IPS-18a (cell line): ENCODE results near the gene PCMTD2.
"Not testable (repeated sequence)": the region's sequence is repeated elsewhere in the genome, so short reads cannot be mapped to it uniquely, and the experiment has no call there.

Experiments
- H3K27ac ChIP-seq: one replicate; pipeline ENCODE4 v1.5.1; 2013; ENCODE audit warnings: low read length
- H3K27me3 ChIP-seq: one replicate; pipeline ENCODE4 v1.6.1; 2013; ENCODE audit warnings: mild to moderate bottlenecking, low read length; ENCODE audit not compliant: control insufficient read depth, insufficient read depth
- H3K36me3 ChIP-seq: one replicate; pipeline ENCODE4 v1.6.1; 2013; ENCODE audit warnings: low read depth, low read length; ENCODE audit not compliant: control insufficient read depth
- H3K4me1 ChIP-seq: one replicate; pipeline ENCODE4 v1.6.1; 2013; ENCODE audit warnings: low read depth, low read length; ENCODE audit not compliant: control insufficient read depth
- H3K4me3 ChIP-seq: one replicate; pipeline ENCODE4 v1.5.1; 2013; ENCODE audit warnings: low read length
- H3K9ac ChIP-seq: one replicate; pipeline ENCODE4 v1.6.1; 2013; ENCODE audit warnings: mild to moderate bottlenecking, low read length, moderate library complexity
- H3K9me3 ChIP-seq: one replicate; pipeline ENCODE4 v1.6.1; 2013; ENCODE audit warnings: low read depth, low read length; ENCODE audit not compliant: control insufficient read depth

The PCMTD2 gene

GRCh38 chr20:64269604-64270411 lies 14.3 kb downstream of the PCMTD2 start:
- H3K4me3 ChIP-seq: no peak overlapping the region
- peaks cover 12% of the 10 kb centered on the region for H3K36me3 ChIP-seq
- no peaks in the 10 kb centered on the region for H3K9me3 ChIP-seq
- peaks cover 6% of the 10 kb centered on the region for H3K4me1 ChIP-seq
- H3K9ac ChIP-seq: no peak overlapping the region
- H3K27ac ChIP-seq: no peak overlapping the region
- H3K27me3 ChIP-seq: no peaks in the 10 kb centered on the region

- peaks cover 6% of the 10 kb centered on the region for H3K4me1 ChIP-seq
- H3K27me3 ChIP-seq: no peaks in the 10 kb centered on the region
- no peaks in the 10 kb centered on the region for H3K9me3 ChIP-seq
- no peak overlapping the region for H3K9ac ChIP-seq
- H3K4me3 ChIP-seq: no peak overlapping the region
- no peak overlapping the region for H3K27ac ChIP-seq
- peaks cover 12% of the 10 kb centered on the region for H3K36me3 ChIP-seq
Observed at GRCh38 chr20:64271636-64272035, 16.1 kb downstream of the PCMTD2 start.

GRCh38 chr20:64273109-64273508 lies 17.6 kb downstream of the PCMTD2 start:
- Histone ChIP-seq H3K4me3 (no peak overlapping the region), H3K27me3 (no peaks in the 10 kb centered on the region), H3K9me3 (no peaks in the 10 kb centered on the region), H3K4me1 (peaks cover 3% of the 10 kb centered on the region), H3K36me3 (peaks cover 12% of the 10 kb centered on the region), H3K27ac (no peak overlapping the region), H3K9ac (no peak overlapping the region)

GRCh38 chr20:64276817-64277216 lies 21.3 kb downstream of the PCMTD2 start:
- no peak overlapping the region for H3K9ac ChIP-seq
- H3K4me3 ChIP-seq: no peak overlapping the region
- no peak overlapping the region for H3K27ac ChIP-seq

GRCh38 chr20:64277571-64278316 lies 22.2 kb downstream of the PCMTD2 start:
- Histone ChIP-seq H3K36me3 (peaks cover 11% of the 10 kb centered on the region), H3K27me3 (no peaks in the 10 kb centered on the region), H3K4me3 (no peak overlapping the region), H3K4me1 (no peaks in the 10 kb centered on the region), H3K9me3 (peaks cover 4% of the 10 kb centered on the region), H3K9ac (no peak overlapping the region), H3K27ac (no peak overlapping the region)

More at GRCh38 chr20:64276817-64277216, 21.3 kb downstream of the PCMTD2 start:
- Histone ChIP-seq H3K9me3 (no peaks in the 10 kb centered on the region), H3K27me3 (no peaks in the 10 kb centered on the region), H3K36me3 (peaks cover 12% of the 10 kb centered on the region), H3K4me1 (no peaks in the 10 kb centered on the region)

GRCh38 chr20:64278317-64278681 lies 22.8 kb downstream of the PCMTD2 start:
- Histone ChIP-seq H3K27ac (no peak overlapping the region), H3K36me3 (peaks cover 8% of the 10 kb centered on the region), H3K9me3 (peaks cover 4% of the 10 kb centered on the region), H3K4me1 (no peaks in the 10 kb centered on the region), H3K27me3 (no peaks in the 10 kb centered on the region), H3K4me3 (no peak overlapping the region), H3K9ac (no peak overlapping the region)

- no peak overlapping the region for H3K9ac ChIP-seq
- H3K27me3 ChIP-seq: no peaks in the 10 kb centered on the region
- H3K4me1 ChIP-seq: no peaks in the 10 kb centered on the region
- peaks cover 20% of the 10 kb centered on the region for H3K9me3 ChIP-seq
- no peak overlapping the region for H3K27ac ChIP-seq
- no peak overlapping the region for H3K4me3 ChIP-seq
- H3K36me3 ChIP-seq: no peaks in the 10 kb centered on the region
Observed at GRCh38 chr20:64279826-64280459, 24.4 kb downstream of the PCMTD2 start.

- Histone ChIP-seq H3K9me3 (peaks cover 23% of the 10 kb centered on the region), H3K9ac (no peak overlapping the region), H3K4me3 (no peak overlapping the region), H3K36me3 (no peaks in the 10 kb centered on the region), H3K27me3 (no peaks in the 10 kb centered on the region), H3K27ac (no peak overlapping the region), H3K4me1 (no peaks in the 10 kb centered on the region)
Observed at GRCh38 chr20:64280460-64280843, 24.9 kb downstream of the PCMTD2 start.

- H3K9ac ChIP-seq: no peak overlapping the region
- H3K27me3 ChIP-seq: no peaks in the 10 kb centered on the region
- H3K9me3 ChIP-seq: peaks cover 23% of the 10 kb centered on the region
- H3K4me3 ChIP-seq: no peak overlapping the region
- no peaks in the 10 kb centered on the region for H3K36me3 ChIP-seq
- no peak overlapping the region for H3K27ac ChIP-seq
- no peaks in the 10 kb centered on the region for H3K4me1 ChIP-seq
Observed at GRCh38 chr20:64283646-64284045, 28.1 kb downstream of the PCMTD2 start.

GRCh38 chr20:64285579-64286446 lies 30.3 kb downstream of the PCMTD2 start:
- H3K27ac ChIP-seq, H3K27me3 ChIP-seq, H3K36me3 ChIP-seq, H3K9ac ChIP-seq, H3K4me1 ChIP-seq, H3K4me3 ChIP-seq: not testable (repeated sequence)
- peaks cover 23% of the 10 kb centered on the region for H3K9me3 ChIP-seq
